Measurements from ENCODE around the gene SOCS1.
A peak's percentile ranks its signal among the peaks of the same experiment; 100 is the strongest.

SOCS1 gene

GRCh38 chr16:11210260-11210659, 45.7 kb downstream of the SOCS1 start:
- TF ChIP-seq, protein P1, sequence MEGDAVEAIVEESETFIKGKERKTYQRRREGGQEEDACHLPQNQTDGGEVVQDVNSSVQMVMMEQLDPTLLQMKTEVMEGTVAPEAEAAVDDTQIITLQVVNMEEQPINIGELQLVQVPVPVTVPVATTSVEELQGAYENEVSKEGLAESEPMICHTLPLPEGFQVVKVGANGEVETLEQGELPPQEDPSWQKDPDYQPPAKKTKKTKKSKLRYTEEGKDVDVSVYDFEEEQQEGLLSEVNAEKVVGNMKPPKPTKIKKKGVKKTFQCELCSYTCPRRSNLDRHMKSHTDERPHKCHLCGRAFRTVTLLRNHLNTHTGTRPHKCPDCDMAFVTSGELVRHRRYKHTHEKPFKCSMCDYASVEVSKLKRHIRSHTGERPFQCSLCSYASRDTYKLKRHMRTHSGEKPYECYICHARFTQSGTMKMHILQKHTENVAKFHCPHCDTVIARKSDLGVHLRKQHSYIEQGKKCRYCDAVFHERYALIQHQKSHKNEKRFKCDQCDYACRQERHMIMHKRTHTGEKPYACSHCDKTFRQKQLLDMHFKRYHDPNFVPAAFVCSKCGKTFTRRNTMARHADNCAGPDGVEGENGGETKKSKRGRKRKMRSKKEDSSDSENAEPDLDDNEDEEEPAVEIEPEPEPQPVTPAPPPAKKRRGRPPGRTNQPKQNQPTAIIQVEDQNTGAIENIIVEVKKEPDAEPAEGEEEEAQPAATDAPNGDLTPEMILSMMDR (IDR thresholded peaks at IDR 0.05; ENCODE audit: insufficient read depth, low read depth, low read length, missing control alignments) = no peak
- H3K4me3 ChIP-seq (ENCODE audit: low read length) = no peak overlapping the region
- no peak for DNase-seq (ENCODE audit: low read depth)

- TF ChIP-seq, protein P1 (IDR thresholded peaks at IDR 0.05; ENCODE audit: insufficient read depth, low read depth, low read length, missing control alignments) = no peak
- peak; percentile 93 for DNase-seq (ENCODE audit: low read depth)
- H3K4me3 ChIP-seq (ENCODE audit: low read length) = no peak overlapping the region
Observed at GRCh38 chr16:11208916-11209665, 46.9 kb downstream of the SOCS1 start.

DNA sequence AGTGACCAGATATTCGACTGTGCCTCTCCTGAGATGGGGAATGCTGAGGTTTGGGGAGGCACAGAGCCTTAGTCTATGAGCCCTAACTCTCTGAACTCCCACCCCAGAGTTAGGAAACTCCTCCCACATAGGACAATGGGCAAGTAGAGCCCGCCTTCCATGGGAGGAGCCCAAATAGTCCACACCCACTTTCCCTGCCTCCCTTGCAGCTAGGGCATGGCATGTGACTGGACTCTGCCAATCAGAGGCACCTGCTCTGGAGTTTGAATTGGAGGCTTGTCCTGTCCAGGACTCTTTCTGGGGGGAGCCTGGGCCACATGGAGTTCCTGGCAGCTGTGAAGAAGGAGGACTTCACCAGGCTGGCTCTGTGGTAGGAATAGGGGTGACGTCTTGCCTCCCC, 48.4 kb downstream of the SOCS1 start:
- TF ChIP-seq, protein P1 (IDR thresholded peaks at IDR 0.05; ENCODE audit: insufficient read depth, low read depth, low read length, missing control alignments) = no peak
- H3K4me3 ChIP-seq (ENCODE audit: low read length) = no peak overlapping the region
- no peak for DNase-seq (ENCODE audit: low read depth)

- H3K4me3 ChIP-seq (ENCODE audit: low read length) = no peak overlapping the region
- DNase-seq (ENCODE audit: low read depth) = peak; percentile 42
- TF ChIP-seq, protein P1 (IDR thresholded peaks at IDR 0.05; ENCODE audit: insufficient read depth, low read depth, low read length, missing control alignments) = no peak
Observed at GRCh38 chr16:11205754-11206581, 50.0 kb downstream of the SOCS1 start.

DNA sequence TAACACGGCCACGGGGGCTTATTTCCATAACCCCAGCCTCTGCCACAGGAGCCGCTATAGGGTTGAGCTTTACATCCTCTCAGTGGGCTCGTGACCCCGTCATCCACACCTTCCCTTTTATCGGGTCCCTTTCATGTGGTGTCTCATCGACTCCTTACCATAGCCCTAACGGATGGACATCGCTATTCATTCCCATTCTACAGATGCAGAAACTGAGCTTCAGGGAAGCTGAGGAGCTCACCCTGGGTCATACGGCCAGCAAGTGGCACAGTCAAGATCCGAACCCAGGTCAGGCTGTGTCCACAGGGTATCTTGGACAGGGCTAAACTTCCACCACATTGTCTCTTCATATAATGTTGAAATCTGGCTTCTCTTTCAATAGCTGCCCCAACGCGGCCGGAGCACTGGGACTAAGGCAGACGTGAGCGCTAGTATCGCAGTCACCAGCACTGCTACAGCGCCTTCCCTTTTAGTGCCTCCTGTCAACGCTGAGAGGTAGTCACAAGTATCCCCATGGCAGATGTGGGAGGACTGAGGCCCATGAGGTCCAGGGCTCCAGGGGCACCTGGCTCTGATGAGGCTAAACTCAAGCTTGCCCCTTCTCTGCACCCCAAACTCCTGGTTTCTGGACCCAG, 50.8 kb downstream of the SOCS1 start:
- no peak for DNase-seq (ENCODE audit: low read depth)
- TF ChIP-seq, protein P1 (IDR thresholded peaks at IDR 0.05; ENCODE audit: insufficient read depth, low read depth, low read length, missing control alignments) = no peak
- H3K4me3 ChIP-seq (ENCODE audit: low read length) = no peak overlapping the region

DNA sequence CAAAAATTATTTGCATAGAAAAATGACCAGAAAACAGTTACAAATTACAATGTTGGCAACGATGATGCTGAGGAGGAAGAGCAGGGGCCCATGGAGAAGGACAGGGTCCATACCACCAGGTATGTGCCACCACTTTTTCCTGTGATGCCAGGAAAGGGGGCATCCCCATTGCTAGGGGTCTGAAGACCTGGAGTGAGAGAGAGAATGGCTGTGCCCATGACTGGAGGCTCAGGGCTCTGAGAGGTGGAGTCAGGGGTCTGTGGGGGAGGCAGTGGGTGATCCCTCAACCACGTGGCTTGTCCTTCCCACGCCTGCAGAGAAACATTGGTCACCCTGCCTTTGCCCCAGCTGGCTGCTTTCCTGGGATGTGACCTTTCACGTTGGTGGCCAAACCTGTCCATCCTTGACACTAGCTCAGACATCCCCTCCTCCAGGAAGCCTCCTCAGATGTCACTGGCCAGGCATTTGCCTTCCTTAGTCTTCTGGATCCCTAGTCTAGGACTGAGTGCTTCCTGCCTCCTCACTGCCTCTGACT, 51.4 kb downstream of the SOCS1 start:
- no peak overlapping the region for H3K4me3 ChIP-seq (ENCODE audit: low read length)
- TF ChIP-seq, protein P1 (IDR thresholded peaks at IDR 0.05; ENCODE audit: insufficient read depth, low read depth, low read length, missing control alignments) = no peak
- DNase-seq (ENCODE audit: low read depth) = no peak
